ENCODE results near the gene ZNF605. TPM values are rescaled to one million over a fixed set of nuclear protein-coding genes. Genes with fewer than 3 reads are reported as not detected.

Gene ZNF605
- total and polyA plus RNA-seq, 2 of the 8 experiments (the other 6 are each of a cell fraction or from before 2014, with no cell fraction given) = 3.6 to 20.3 TPM

DNA sequence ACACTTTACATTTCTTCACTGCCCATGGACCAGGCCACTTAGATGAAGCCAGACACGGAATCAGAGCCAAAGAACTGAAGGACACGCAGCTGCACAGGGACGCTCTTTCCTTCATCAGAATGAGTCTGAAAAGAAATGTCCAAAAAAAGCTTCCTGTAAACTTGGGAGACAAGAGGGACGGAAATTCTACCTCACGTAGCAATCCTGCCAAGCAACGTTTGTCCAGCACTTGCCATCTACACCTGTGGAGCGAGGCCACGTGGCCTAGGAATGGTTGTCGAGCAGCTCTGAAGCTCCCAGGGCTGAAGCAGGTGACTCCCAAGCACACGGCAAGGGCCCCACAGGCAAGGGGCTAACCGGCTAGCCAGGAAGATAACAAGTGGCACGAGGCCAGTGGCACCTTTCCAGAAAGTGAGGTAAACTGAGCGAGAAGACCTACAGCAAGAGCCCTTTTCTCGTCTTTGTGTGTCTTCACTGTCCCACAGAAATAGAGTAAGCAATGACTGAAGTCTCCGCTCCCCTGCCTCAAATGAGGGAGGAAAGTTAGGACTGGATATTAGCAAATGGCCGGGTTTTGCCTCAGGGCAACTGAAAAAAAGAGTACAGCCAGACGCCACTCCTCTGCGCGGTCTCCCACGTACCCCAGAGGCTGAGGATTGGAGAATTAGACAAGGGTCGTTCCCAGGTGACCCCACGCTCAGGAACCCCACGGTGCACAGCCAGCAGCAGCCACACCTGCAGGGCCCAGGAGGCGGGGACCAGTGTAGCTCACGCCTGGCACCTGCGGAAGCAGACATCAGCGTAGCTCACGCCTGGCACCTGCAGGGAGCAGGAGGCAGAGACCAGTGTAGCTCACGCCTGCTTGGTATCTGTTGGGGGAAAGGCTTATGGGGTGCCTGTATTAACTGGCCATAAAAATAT is 7.7 kb downstream of the ZNF605 start:
- no peak overlapping the region for H3K4me3 ChIP-seq (ENCODE audit: extremely low read depth in 1 of 4, insufficient read depth in 2 of 4, low read depth in 3 of 4, low read length in 4 of 4)
- H3K9me3 ChIP-seq (ENCODE audit: insufficient read depth in 2 of 2, low read depth in 1 of 2, low read length in 1 of 2) = peaks cover 59 to 81% of the 10 kb centered on the region in 2 experiments
- no peak overlapping the region for H3K56ac ChIP-seq (replicated peaks; ENCODE audit: insufficient read length, low read depth, low read length)
- H2AK5ac ChIP-seq (ENCODE audit: low read depth, low read length) = no peak overlapping the region
- no peak overlapping the region for H4K5ac ChIP-seq (ENCODE audit: insufficient read length, low read depth, low read length)
- H3K18ac ChIP-seq (ENCODE audit: extremely low read depth, low read length) = no peak overlapping the region
- ChIA-PET CTCF (ENCODE audit: partially characterized antibody) (no interaction called here), POLR2A (ENCODE audit: partially characterized antibody) (interaction anchor here (0.9 to 1.6 kb wide), 4 partner anchors 9 to 234 kb away, joined by 3 to 8 read pairs (median 3); no protein-coding TSS in a partner anchor)
- peaks cover 9% of the 10 kb centered on the region for H3K23me2 ChIP-seq (ENCODE audit: low read depth, low read length)
- no peak overlapping the region for H2BK15ac ChIP-seq (ENCODE audit: low read length)
- no peak overlapping the region for H3K27ac ChIP-seq (ENCODE audit: low read depth, low read length)
- H3K79me1 ChIP-seq (ENCODE audit: low read depth, low read length) = peaks cover 14% of the 10 kb centered on the region
- no peak overlapping the region for H2BK120ac ChIP-seq (replicated peaks; ENCODE audit: low read depth, low read length)
- H3K36me3 ChIP-seq (ENCODE audit: control insufficient read depth in 2 of 4, insufficient read depth in 4 of 4, low read length in 3 of 4) = peaks cover 0 to 52% (median 21%) of the 10 kb centered on the region in 4 experiments; a peak in 6 of 8 replicates
- no peak overlapping the region for H2BK12ac ChIP-seq (ENCODE audit: low read depth, low read length)
- peaks cover 0 to 10% of the 10 kb centered on the region in 2 experiments for H4K20me1 ChIP-seq (replicated peaks in 1 of 2; ENCODE audit: control insufficient read depth in 1 of 2, insufficient read depth in 2 of 2, low read length in 2 of 2)
- FAIRE-seq (no peak), DNase-seq (ENCODE audit: low read depth in 1 of 2, low spot score in 2 of 2) (no peak)
- H3K4ac ChIP-seq (replicated peaks; ENCODE audit: insufficient read length, low read depth, low read length) = no peak overlapping the region
- H3K14ac ChIP-seq (ENCODE audit: insufficient read length) = no peak overlapping the region
- H3K27me3 ChIP-seq (replicated peaks in 1 of 4; ENCODE audit: control insufficient read depth in 3 of 4, extremely low read depth in 1 of 4, insufficient read depth in 3 of 4, low read length in 3 of 4) = no peaks in the 10 kb centered on the region
- H3K9ac ChIP-seq (replicated peaks in 1 of 4; ENCODE audit: extremely low read depth in 1 of 4, low read depth in 3 of 4, low read length in 3 of 4) = no peak overlapping the region
- H4K8ac ChIP-seq (ENCODE audit: extremely low read depth, insufficient read depth, low read length) = no peak overlapping the region
- H3K23ac ChIP-seq (ENCODE audit: insufficient read length) = no peak overlapping the region
- H3K79me2 ChIP-seq (ENCODE audit: control insufficient read depth in 1 of 2, insufficient read depth in 2 of 2, low read length in 2 of 2) = peaks cover 14 to 19% of the 10 kb centered on the region in 2 experiments
- no peak overlapping the region for H2BK20ac ChIP-seq (ENCODE audit: low read length)
- no peak overlapping the region for H2AFZ ChIP-seq (ENCODE audit: low read length)
- H4K91ac ChIP-seq (replicated peaks; ENCODE audit: insufficient read length, low read length) = no peak overlapping the region
- 93% methylated on average over 29 of the region's 29 CpGs; no CpG with 5 or more reads in 1 of the 2 experiments for WGBS, 2 experiments (ENCODE audit: extremely low coverage in 1 of 2, insufficient coverage in 1 of 2, insufficient read length in 1 of 2, insufficient replicate concordance in 2 of 2, low coverage in 1 of 2, low lambda C conversion rate in 2 of 2, missing lambda C conversion rate in 1 of 2)
- H3K4me2 ChIP-seq (ENCODE audit: insufficient read depth in 1 of 2, low read depth in 2 of 2, low read length in 2 of 2) = no peak overlapping the region
- H2BK5ac ChIP-seq (ENCODE audit: low read depth, low read length) = no peak overlapping the region
- no peaks in the 10 kb centered on the region for H3K4me1 ChIP-seq (replicated peaks in 1 of 4; ENCODE audit: control insufficient read depth in 3 of 4, insufficient read depth in 4 of 4, low read length in 3 of 4)
- no peak for TF ChIP-seq CEBPB (IDR thresholded peaks at IDR 0.05; ENCODE audit: low read depth, low read length)
- TF ChIP-seq BACH1 (IDR thresholded peaks at IDR 0.05; ENCODE audit: low read length) = no peak
- no peak for TF ChIP-seq MAFK (IDR thresholded peaks at IDR 0.05; ENCODE audit: low read depth, low read length)
- TF ChIP-seq CBX5 (IDR thresholded peaks at IDR 0.05; ENCODE audit: low read depth, low read length) = no peak
- TF ChIP-seq EP300 (IDR thresholded peaks at IDR 0.05; ENCODE audit: borderline replicate concordance in 1 of 2, low read depth in 2 of 2, low read length in 2 of 2) = no peak
- TF ChIP-seq CHD2 (IDR thresholded peaks at IDR 0.05; ENCODE audit: low read length) = no peak
- TF ChIP-seq GABPA (IDR thresholded peaks at IDR 0.05; ENCODE audit: borderline replicate concordance, insufficient read depth, low read length) = no peak
- TF ChIP-seq, protein P1, sequence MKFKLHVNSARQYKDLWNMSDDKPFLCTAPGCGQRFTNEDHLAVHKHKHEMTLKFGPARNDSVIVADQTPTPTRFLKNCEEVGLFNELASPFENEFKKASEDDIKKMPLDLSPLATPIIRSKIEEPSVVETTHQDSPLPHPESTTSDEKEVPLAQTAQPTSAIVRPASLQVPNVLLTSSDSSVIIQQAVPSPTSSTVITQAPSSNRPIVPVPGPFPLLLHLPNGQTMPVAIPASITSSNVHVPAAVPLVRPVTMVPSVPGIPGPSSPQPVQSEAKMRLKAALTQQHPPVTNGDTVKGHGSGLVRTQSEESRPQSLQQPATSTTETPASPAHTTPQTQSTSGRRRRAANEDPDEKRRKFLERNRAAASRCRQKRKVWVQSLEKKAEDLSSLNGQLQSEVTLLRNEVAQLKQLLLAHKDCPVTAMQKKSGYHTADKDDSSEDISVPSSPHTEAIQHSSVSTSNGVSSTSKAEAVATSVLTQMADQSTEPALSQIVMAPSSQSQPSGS (IDR thresholded peaks at IDR 0.05; ENCODE audit: low read length) = no peak
- TF ChIP-seq TAF7 (optimal IDR thresholded peaks at IDR 0.05; ENCODE audit: borderline replicate concordance, low read depth, low read length) = no peak
- no peak for TF ChIP-seq SUZ12 (IDR thresholded peaks at IDR 0.05; ENCODE audit: low read length)
